ENCODE data around the gene TCOF1. TPM values are rescaled to one million over a fixed set of nuclear protein-coding genes. Genes with fewer than 3 reads are reported as not detected.

Gene TCOF1
- total RNA-seq, 2 experiments from 2014 or later = 61.3 to 108 TPM

GRCh38 chr5:150318613-150319483 is 38.6 kb upstream of the TCOF1 start:
- DNase-seq (ENCODE audit: low spot score) = no peak
- Histone ChIP-seq H3K79me2 (ENCODE audit: insufficient read depth, low read depth, low read length) (no peaks in the 10 kb centered on the region), H3K4me2 (ENCODE audit: low read length) (no peak overlapping the region), H4K20me1 (ENCODE audit: insufficient read depth, low read length) (no peaks in the 10 kb centered on the region), H3K36me3 (ENCODE audit: insufficient read depth, low read length) (no peaks in the 10 kb centered on the region), H3K4me3 (ENCODE audit: low read depth, low read length, poor library complexity, severe bottlenecking) (no peak overlapping the region), H3K4me1 (ENCODE audit: insufficient read depth, low read length, poor library complexity, severe bottlenecking) (no peaks in the 10 kb centered on the region), H3K27ac (ENCODE audit: low read depth, low read length, poor library complexity, severe bottlenecking) (no peak overlapping the region), H2AFZ (ENCODE audit: low read length) (no peak overlapping the region), H3K9me3 (ENCODE audit: low read length) (no peaks in the 10 kb centered on the region), H3K9me2 (ENCODE audit: insufficient read depth, low read length) (no peaks in the 10 kb centered on the region)
- CTCF ChIA-PET (ENCODE audit: unreplicated experiment) = no interaction called here
- no peak for TF ChIP-seq EZH2phosphoT487 (IDR thresholded peaks at IDR 0.05; ENCODE audit: borderline replicate concordance, low read depth, low read length)
- TF ChIP-seq CTCF (conservative IDR thresholded peaks at IDR 0.05; ENCODE audit: low read length) = no peak
- intact Hi-C loops (cut with micrococcal nuclease; ENCODE audit: unreplicated experiment) = no loop called here
- POLR2A ChIA-PET = no interaction called here
- no TSS peak for BruUV-seq (replicated peaks)

- DNase-seq (ENCODE audit: low spot score) = no peak
- intact Hi-C loops (cut with micrococcal nuclease; ENCODE audit: unreplicated experiment) = no loop called here
- ChIA-PET POLR2A (interaction anchor here (0.7 kb wide), 1 partner anchor 320 kb away, joined by 3 read pairs; no protein-coding TSS in a partner anchor), CTCF (ENCODE audit: unreplicated experiment) (no interaction called here)
- Histone ChIP-seq H3K4me1 (ENCODE audit: insufficient read depth, low read length, poor library complexity, severe bottlenecking) (no peaks in the 10 kb centered on the region), H3K79me2 (ENCODE audit: insufficient read depth, low read depth, low read length) (no peaks in the 10 kb centered on the region), H3K27ac (ENCODE audit: low read depth, low read length, poor library complexity, severe bottlenecking) (no peak overlapping the region), H3K9me2 (ENCODE audit: insufficient read depth, low read length) (no peaks in the 10 kb centered on the region), H3K4me3 (ENCODE audit: low read depth, low read length, poor library complexity, severe bottlenecking) (no peak overlapping the region), H3K4me2 (ENCODE audit: low read length) (no peak overlapping the region), H3K9me3 (ENCODE audit: low read length) (no peaks in the 10 kb centered on the region), H2AFZ (ENCODE audit: low read length) (no peak overlapping the region), H4K20me1 (ENCODE audit: insufficient read depth, low read length) (no peaks in the 10 kb centered on the region), H3K36me3 (ENCODE audit: insufficient read depth, low read length) (no peaks in the 10 kb centered on the region)
- TF ChIP-seq CTCF (conservative IDR thresholded peaks at IDR 0.05; ENCODE audit: low read length) (no peak), EZH2phosphoT487 (IDR thresholded peaks at IDR 0.05; ENCODE audit: borderline replicate concordance, low read depth, low read length) (no peak)
- no TSS peak for BruUV-seq (replicated peaks)
These were observed 38.1 kb upstream of the TCOF1 start for GRCh38 chr5:150319484-150319790.

- TF ChIP-seq EZH2phosphoT487 (IDR thresholded peaks at IDR 0.05; ENCODE audit: borderline replicate concordance, low read depth, low read length) (no peak), CTCF (conservative IDR thresholded peaks at IDR 0.05; ENCODE audit: low read length) (no peak)
- Histone ChIP-seq H3K4me1 (ENCODE audit: insufficient read depth, low read length, poor library complexity, severe bottlenecking) (no peaks in the 10 kb centered on the region), H3K4me3 (ENCODE audit: low read depth, low read length, poor library complexity, severe bottlenecking) (no peak overlapping the region), H3K79me2 (ENCODE audit: insufficient read depth, low read depth, low read length) (no peaks in the 10 kb centered on the region), H3K27ac (ENCODE audit: low read depth, low read length, poor library complexity, severe bottlenecking) (no peak overlapping the region), H3K9me2 (ENCODE audit: insufficient read depth, low read length) (no peaks in the 10 kb centered on the region), H3K9me3 (ENCODE audit: low read length) (no peaks in the 10 kb centered on the region), H2AFZ (ENCODE audit: low read length) (no peak overlapping the region), H4K20me1 (ENCODE audit: insufficient read depth, low read length) (no peaks in the 10 kb centered on the region), H3K4me2 (ENCODE audit: low read length) (no peak overlapping the region), H3K36me3 (ENCODE audit: insufficient read depth, low read length) (no peaks in the 10 kb centered on the region)
- CTCF ChIA-PET (ENCODE audit: unreplicated experiment) = no interaction called here
- intact Hi-C loops (cut with micrococcal nuclease; ENCODE audit: unreplicated experiment) = no loop called here
- no TSS peak for BruUV-seq (replicated peaks)
- no peak for DNase-seq (ENCODE audit: low spot score)
- POLR2A ChIA-PET = interaction anchor here (0.7 to 0.9 kb wide), 2 partner anchors 16 to 321 kb away, joined by 3 read pairs; no protein-coding TSS in a partner anchor
These were observed 37.4 kb upstream of the TCOF1 start for GRCh38 chr5:150320044-150320613.
